ENCODE data around the gene C6orf136.

Gene C6orf136

DNA sequence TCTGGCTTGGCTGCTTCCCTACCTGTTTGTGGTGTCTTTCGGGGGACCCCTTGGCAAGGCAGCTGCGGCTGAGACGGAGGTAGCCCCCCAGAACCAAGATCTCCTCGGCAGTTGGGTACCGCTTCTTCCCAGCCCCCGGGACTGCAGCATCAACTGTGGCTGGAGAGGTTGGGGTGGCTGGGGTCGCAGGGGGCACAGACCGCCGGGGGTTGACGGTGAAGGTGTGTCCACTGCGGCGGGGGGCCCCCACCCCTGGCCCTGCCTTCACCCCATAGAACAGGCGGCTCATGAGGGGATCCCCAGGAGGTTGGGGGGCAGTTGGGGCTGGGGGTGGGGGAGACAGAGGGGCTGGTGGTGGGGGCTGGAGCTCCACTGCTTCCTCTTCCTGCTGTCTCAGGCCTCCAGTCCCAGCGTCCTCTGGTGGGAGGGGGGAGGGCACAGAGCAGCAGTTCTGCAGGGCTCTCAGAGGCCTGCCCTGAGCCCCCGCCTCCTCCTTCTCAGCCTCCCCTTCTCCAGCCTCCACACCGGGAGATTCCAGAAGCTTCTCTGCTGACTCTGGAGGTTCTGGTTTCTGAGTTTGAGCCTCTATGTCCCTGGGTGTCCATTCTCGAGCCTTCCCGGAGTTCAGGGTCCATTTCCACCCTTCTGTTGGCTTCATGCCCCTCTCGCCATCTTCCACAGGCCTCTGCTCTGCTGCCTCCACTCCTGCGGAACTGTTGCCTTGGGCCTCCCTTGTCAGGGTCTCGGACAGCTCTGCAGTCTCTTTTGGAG is 37.6 kb downstream of the C6orf136 start:
- TF ChIP-seq, protein P1, sequence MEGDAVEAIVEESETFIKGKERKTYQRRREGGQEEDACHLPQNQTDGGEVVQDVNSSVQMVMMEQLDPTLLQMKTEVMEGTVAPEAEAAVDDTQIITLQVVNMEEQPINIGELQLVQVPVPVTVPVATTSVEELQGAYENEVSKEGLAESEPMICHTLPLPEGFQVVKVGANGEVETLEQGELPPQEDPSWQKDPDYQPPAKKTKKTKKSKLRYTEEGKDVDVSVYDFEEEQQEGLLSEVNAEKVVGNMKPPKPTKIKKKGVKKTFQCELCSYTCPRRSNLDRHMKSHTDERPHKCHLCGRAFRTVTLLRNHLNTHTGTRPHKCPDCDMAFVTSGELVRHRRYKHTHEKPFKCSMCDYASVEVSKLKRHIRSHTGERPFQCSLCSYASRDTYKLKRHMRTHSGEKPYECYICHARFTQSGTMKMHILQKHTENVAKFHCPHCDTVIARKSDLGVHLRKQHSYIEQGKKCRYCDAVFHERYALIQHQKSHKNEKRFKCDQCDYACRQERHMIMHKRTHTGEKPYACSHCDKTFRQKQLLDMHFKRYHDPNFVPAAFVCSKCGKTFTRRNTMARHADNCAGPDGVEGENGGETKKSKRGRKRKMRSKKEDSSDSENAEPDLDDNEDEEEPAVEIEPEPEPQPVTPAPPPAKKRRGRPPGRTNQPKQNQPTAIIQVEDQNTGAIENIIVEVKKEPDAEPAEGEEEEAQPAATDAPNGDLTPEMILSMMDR (IDR thresholded peaks at IDR 0.05), result no peak

DNA sequence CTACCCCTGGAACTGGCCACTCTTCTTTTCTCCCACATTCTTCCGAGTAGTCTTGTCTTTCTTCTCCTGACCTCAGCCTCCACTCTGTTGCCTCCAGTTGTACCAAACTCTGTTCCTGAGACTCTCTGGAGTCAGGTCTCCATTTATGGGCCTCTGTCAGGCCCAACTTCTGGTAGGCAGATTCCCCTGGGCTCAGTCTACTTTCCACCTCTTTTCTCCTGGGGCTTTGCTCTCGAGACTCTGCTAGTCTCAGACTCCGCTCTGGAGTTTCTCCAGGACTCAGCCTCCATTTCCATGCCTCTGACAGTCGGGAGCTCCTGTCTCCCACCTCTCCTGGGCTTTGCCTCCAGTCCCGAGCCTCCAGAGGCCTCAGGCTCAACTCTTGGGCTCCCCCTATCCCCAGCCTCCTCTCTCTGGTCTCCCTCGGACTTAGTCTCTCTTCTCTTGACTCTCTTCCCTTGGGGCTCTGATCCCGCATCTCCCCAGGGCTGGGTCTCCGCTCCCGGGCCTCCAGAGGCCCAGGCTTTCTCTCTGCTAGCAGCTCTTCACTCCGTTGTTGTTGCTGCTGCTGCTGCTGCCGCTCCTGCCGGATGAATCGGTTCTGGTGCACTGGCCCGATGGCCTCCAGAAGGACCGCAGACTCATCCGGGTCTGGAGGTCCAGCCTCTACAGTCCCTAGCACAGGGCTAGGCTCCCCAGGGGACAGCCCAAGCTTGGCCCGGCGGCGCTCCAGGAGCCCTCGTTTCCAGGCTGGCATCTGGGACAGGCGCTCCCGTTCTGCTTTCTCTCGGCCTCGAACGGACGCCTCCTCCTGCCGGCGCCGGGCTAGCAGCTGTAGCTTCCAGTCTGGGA is 38.5 kb downstream of the C6orf136 start:
- TF ChIP-seq, protein P1 (IDR thresholded peaks at IDR 0.05), result no peak

DNA sequence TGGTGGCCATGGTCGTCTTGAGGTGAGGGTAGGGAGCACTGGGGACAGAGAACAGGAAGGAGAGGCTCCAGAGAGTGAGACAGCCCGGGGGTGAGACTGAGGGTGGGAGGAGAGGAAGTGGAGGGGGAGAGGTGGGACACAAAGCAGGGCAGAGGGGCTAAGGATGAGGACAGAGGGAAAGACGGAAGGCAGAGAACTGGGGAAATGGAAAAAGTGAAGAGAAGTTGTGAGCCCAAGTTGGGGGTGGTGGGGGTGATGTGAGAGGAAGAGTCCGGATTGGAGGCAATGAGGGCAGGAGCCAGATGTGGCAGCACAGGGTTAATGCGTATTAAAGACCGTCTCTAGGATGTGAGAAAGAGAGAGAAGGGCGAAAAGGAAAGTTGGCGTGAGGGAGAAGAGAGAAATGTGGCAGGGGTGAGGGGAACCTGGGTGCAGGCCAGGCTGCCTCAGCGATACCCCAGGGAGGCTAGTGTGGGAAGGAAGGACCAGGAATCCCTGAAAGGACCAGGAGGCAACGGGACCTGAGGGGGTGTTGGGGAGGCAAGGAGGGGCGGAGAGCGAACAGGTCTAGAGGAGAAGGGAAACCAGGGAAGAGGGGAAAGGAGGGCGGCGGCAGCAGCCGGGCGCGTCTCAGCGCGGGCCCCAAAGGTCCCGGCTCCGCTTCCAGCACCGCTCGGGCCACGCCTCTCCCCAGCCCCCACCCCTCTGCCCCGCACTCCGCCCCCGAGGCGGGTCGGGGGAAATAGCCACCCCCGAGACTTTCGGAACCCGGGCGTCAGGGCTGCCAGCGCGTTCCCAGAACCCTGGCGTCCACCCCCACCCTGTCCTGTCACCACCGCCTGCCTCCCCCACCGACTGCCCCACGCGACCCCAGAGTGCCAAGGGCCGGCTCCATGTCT is 39.3 kb downstream of the C6orf136 start, which contains the start of gene PPP1R18:
PPP1R18 (minus strand) TSS at position 637 of the 899 bp plus-strand sequence; CDS start at position 10, 627 bp downstream.
- TF ChIP-seq, protein P1 (IDR thresholded peaks at IDR 0.05), result no peak

DNA sequence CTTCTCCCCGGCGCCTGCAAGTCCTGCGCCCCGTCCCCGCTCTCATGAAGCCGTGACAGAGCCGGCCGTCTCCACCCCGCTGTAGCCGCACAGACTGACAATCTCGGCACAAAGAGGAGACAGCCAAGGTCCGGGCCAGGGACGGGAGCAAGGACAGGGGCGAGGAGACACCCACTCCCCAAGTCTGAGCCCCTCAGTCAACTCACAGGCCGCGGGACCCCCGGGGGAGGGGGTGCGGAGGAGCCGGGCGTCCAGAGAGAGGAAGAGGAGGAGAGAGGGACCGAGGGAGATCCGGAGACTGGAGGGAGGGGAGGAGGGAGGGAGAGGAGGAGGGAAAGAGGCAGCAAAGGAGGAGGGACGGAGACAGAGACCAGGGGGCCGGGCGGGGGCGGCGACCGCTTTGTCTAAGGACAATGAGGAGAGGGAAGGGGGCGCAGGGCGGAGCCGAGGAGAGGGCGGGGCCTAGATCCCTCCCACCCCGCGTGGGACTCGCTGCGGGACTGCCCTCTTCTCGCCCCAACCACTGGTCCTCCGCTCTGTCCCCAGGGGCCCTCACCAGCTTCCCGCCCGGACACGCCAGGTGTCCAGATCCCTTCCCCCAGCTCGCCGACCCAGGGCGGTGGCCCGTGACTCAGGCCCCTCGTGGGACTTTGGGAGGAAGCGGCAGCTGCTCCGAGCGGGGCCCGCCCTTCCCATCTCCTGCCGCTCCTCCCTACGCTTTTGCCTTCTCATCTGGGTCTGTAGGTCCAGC is 40.1 kb downstream of the C6orf136 start:
- TF ChIP-seq, protein P1 (IDR thresholded peaks at IDR 0.05), result no peak

DNA sequence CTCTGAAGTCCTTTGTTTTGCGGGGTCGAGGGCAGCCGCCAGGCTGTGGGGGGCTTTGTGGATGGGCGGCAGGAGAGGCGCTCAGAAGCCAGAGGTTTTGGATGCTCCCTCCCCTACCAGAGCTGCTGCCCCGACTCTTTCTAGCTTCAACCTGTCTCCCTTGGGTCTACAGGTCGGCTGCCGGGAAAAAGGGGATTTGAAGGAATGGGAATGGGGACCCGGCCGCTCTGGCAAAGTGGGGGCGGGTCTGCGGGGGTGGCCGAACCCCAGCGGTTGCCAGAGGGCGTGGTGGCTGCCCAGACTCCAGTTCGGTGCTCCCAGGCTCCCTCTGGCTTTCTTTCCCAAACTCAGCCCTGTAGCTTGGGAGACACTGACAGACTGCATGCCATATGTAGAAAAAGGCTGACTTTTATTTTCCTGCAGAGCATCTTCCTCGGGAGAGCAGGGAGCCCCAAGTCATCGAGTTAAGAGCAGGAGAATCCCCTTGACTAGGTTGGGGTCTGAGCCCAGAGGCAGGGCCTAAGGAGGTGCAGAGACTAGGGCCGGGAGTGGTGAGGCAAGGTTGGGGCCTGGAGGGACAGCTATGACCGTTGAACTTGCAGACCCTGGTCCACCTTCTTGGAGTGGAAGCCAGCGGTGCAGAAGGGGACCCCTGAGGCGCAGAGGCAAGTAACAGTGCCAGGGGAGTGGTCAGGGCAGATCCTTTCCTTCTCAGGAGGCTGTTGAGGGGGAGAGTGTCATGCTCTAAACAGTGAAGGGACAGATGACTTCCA is 40.9 kb downstream of the C6orf136 start:
- TF ChIP-seq, protein P1 (IDR thresholded peaks at IDR 0.05), result no peak

DNA sequence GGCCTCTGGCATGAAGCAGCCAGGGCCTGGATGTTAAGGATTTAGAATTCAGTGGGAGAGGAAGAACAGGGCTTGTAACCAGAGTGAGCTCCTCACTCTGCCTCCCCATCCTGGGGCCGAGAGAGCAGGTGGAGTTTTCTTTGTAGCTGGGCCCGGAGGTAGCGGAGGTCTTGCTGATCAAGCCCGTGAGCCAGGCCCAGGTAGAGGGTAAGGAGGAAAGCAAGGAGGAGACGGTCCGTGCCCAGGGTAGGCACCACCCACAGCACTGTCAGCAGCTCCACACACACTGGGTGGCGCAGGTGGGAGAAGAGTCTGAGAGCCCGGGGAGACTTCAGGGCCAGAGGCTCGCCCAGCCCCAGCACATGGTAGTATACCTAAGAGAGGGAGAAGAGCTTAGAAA is 41.6 kb downstream of the C6orf136 start:
- TF ChIP-seq, protein P1 (IDR thresholded peaks at IDR 0.05), result no peak
